AG04450 (cell line): ENCODE measurements around the gene PDZD2. TPM values are rescaled to one million over a fixed set of nuclear protein-coding genes. Genes with fewer than 3 reads are reported as not detected.

Source experiments
- CTCF ChIA-PET: fragments of 300-600, 350-600 bp; formaldehyde crosslinking; extraction: SDS; loops from one replicate; lab custom pipeline; 2022; ENCODE audit warnings: antibody characterized with exemption, inconsistent platforms; lab: Charles Lee
- POLR2A ChIA-PET: fragments of 350-600 bp; formaldehyde crosslinking; extraction: SDS; loops from one replicate; lab custom pipeline; 2021; ENCODE audit warnings: antibody characterized with exemption, inconsistent platforms; lab: Yijun Ruan, JAX
- DNase-seq: peaks from one replicate; pipeline ENCODE4 v3.0.0-alpha.2; 2011; ENCODE audit warnings: low read depth, low spot score
- H3K27ac ChIP-seq: one replicate; pipeline ENCODE4 v1.5.1; 2012; ENCODE audit warnings: low read depth, low read length, control low read depth
- H3K27me3 ChIP-seq: one replicate; pipeline ENCODE4 v1.6.0; 2012; ENCODE audit warnings: low read length; ENCODE audit not compliant: control insufficient read depth, insufficient read depth
- H3K4me3 ChIP-seq: 2 replicates; pipeline ENCODE4 v1.5.1; 2011; ENCODE audit warnings: mild to moderate bottlenecking, low read depth, low read length, control low read depth
- H3K9me3 ChIP-seq: 2 replicates; pipeline ENCODE4 v1.5.1; 2012; ENCODE audit warnings: low read length; ENCODE audit not compliant: control insufficient read depth, insufficient read depth
- CTCF ChIP-seq: IDR thresholded peaks from 2 replicates; pipeline ENCODE4 v1.5.1; 2011; ENCODE audit warnings: low read depth, low read length, control low read depth, inconsistent platforms
- polyA plus RNA-seq: library from polyadenylated mRNA; depleted of rRNA; stranded (reverse); fragments of >200 nt; gene quantifications from 2 replicates; pipeline ENCODE4 v1.2.3, GENCODE V29; 2011

Gene PDZD2
- polyA plus RNA-seq, 1 experiment, result 0.40 TPM

DNA sequence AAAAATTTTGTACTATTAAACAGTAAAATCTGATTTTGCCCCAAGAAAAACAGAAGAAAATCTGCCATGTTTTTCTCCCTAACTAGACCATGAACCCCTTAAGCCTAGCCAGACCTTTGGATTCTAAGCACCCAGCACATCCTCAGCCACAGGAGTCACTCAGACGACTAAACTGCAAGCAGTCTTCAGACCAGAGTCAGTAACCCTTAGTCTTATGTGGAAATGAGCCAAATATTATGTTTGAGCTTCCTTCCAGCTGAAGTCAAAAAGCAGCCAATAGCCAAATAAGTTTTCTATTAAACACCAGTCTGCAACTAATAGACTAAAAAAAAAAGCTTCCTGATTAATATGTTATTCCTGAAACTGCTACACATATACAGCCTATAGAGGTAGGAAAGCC, 487.8 kb downstream of the PDZD2 start:
- no peak overlapping the region for H3K4me3 ChIP-seq
- H3K27me3 ChIP-seq, result no peaks in the 10 kb centered on the region
- ChIA-PET CTCF (interaction anchor here (1.1 kb wide), 1 partner anchor 463 kb away, joined by 3 read pairs; no protein-coding TSS in a partner anchor), POLR2A (interaction anchor here (0.6 kb wide), 1 partner anchor 14 kb away, joined by 4 read pairs; no protein-coding TSS in a partner anchor)
- H3K9me3 ChIP-seq, result no peaks in the 10 kb centered on the region
- no peak for DNase-seq
- no peak overlapping the region for H3K27ac ChIP-seq
- no peak for TF ChIP-seq CTCF

DNA sequence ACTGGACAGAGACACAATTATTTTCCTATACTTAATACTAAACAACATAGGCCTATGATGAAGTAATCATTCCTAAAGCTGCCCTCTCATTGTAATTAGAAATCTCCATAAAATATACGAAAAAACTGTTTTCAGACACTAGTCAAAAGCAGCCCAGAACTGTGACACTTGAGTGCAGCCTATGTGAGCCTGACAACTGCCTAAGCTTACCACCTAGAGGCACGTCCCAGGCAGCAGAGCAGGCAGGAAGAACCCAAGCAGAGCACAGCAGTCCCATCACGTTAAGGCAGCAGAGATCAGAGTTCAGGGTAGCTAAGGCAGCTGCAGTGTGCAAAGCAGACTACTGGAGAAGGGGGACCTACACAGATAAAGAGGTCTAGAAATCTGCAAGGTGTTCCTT, 488.8 kb downstream of the PDZD2 start:
- no peaks in the 10 kb centered on the region for H3K27me3 ChIP-seq
- DNase-seq, result no peak
- no peaks in the 10 kb centered on the region for H3K9me3 ChIP-seq
- no peak overlapping the region for H3K27ac ChIP-seq
- POLR2A ChIA-PET, result interaction anchor here (0.5 kb wide), 1 partner anchor 24 kb away, joined by 10 read pairs; no protein-coding TSS in a partner anchor
- no peak overlapping the region for H3K4me3 ChIP-seq
- TF ChIP-seq CTCF, result no peak
- CTCF ChIA-PET, result no interaction called here

GRCh38 chr5:32129074-32129598, 490.2 kb downstream of the PDZD2 start:
- DNase-seq, result no peak
- Histone ChIP-seq H3K4me3 (no peak overlapping the region), H3K27me3 (no peaks in the 10 kb centered on the region), H3K27ac (no peak overlapping the region), H3K9me3 (no peaks in the 10 kb centered on the region)
- ChIA-PET CTCF (no interaction called here), POLR2A (interaction anchor here (0.6 kb wide), 1 partner anchor 12 kb away, joined by 5 read pairs; no protein-coding TSS in a partner anchor)
- TF ChIP-seq CTCF, result no peak

- DNase-seq, result no peak
- ChIA-PET POLR2A (no interaction called here), CTCF (interaction anchor here (0.7 to 1.3 kb wide), 2 partner anchors 198 to 357 kb away, joined by 3 read pairs; no protein-coding TSS in a partner anchor)
- no peaks in the 10 kb centered on the region for H3K9me3 ChIP-seq
- TF ChIP-seq CTCF, result no peak
- no peaks in the 10 kb centered on the region for H3K27me3 ChIP-seq
- no peak overlapping the region for H3K27ac ChIP-seq
- no peak overlapping the region for H3K4me3 ChIP-seq
Measured at GRCh38 chr5:32130865-32131264, 491.9 kb downstream of the PDZD2 start.

DNA sequence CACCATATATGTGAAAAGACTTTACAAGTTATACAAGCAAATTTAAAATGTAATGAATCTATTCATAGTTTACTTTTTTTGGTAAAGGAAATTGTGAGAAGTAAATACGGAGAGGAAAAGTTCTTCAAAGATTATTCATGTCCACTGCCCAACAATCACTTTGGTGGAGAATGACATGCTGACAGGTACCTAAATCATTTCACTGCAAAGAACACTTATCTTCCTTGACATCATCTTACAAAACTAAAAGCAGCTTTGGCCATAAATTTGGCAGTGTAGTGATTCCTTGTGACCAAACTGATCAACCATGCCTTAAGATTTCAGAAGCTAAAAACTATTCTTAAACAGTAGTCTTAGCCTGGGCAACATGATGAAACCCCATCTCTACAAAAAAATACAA, 492.7 kb downstream of the PDZD2 start:
- ChIA-PET CTCF (interaction anchor here (0.5 to 1.3 kb wide), 3 partner anchors 59 to 459 kb away, joined by 3 to 4 read pairs (median 3); no protein-coding TSS in a partner anchor), POLR2A (no interaction called here)
- no peak for DNase-seq
- no peak overlapping the region for H3K27ac ChIP-seq
- H3K27me3 ChIP-seq, result no peaks in the 10 kb centered on the region
- TF ChIP-seq CTCF, result no peak
- no peaks in the 10 kb centered on the region for H3K9me3 ChIP-seq
- H3K4me3 ChIP-seq, result no peak overlapping the region
